Stimulated activated CD4-positive, alpha-beta T cell treated with anti-CD3 and anti-CD28 coated beads, Interleukin-2, amount 100 ng/mL, for 4 hours (primary cell): ENCODE measurements around the gene MYL5.
"Not testable (repeated sequence)": the region's sequence is repeated elsewhere in the genome, so short reads cannot be mapped to it uniquely, and the experiment has no call there.

Experiments
- DNase-seq: peaks from one replicate; pipeline ENCODE4 v3.0.0-alpha.2; 2020; ENCODE audit warnings: low read depth

Gene MYL5

DNA sequence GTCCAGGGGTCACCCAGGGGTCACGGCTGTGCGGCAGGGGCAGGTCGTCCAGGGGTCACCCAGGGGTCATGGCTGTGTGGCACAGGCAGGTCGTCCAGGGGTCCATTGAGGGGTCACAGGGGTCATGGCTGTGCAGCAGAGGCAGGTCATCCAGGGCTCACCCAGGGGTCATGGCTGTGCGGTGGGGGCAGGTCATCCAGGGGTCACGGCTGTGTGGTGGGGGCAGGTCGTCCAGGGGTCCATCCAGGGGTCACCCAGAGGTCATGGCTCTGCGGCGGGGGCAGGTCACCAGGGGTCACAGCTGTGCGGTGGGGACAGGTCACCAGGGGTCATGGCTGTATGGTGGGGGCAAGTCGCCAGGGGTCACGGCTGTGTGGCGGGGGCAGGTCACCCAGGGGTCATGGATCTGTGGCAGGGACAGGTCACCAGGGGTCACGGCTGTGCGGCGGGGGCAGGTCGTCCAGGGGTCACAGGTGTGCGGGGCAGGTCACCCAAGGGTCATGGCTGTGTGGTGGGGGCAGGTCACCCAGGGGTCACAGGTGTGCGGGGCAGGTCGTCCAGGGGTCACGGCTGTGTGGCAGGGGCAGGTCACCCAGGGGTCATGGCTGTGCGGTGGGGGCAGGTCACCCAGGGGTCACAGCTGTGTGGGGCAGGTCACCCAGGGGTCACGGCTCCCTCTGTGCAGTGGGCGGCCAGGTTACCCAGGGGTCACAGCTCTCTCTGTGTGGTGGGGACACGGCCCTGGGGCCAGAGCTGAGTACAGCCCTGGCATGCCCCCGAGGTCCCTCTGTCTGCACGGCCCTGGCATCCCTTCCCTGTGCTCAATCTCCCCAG lies 16.3 kb upstream of the MYL5 start:
- DNase-seq, result no peak

DNA sequence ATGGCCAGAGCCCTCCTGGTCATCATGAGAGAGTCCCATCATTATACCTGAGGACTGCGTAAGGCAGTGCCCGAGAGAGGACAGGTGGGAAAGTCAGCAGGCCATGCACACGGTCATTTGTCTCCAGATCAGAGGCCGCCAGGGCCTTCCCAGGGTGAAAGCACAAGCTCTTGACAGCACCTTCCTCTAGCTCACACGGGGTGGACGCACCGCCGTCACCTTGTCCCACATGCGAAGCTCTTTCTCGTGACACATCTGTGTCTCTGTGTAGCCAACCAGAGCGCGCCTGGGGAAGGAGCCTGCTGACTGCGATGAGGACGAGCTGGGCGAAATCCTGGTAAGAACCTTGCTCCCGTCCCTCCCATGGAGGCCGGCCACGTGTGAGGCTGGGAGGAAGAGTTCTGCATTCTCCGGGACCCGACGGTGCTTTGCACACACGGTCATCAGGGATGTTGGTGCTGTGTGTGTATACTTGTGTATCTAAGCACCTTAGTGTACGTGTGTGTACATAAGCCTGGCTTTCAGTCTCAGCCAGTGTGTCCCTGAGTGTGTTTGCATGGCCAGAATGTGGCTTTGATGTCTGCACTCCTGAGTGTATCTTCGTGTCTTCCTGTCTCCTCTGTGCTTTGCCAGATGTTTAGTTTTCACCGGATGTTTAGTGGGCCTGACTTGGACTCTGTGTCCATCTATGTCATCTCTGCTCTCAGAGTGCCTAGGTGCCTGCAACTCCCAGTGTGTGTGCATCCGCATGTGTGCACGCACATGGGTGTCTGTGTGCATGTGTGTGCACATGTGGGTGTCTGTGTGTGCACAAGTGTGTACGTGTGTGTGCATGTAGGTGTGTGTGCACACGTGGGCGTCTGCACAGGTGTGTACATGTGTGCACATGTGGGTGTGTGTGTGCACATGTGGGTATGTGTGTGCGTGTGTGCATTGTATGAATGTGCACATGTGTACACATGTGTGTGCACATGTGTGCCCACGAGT lies 15.4 kb upstream of the MYL5 start:
- no peak for DNase-seq

GRCh38 chr4:659851-660250 lies 14.5 kb upstream of the MYL5 start:
- DNase-seq, result no peak

GRCh38 chr4:660401-660800 lies 13.9 kb upstream of the MYL5 start:
- no peak for DNase-seq

- no peak for DNase-seq
Observed at GRCh38 chr4:661231-661630, 13.1 kb upstream of the MYL5 start.

DNA sequence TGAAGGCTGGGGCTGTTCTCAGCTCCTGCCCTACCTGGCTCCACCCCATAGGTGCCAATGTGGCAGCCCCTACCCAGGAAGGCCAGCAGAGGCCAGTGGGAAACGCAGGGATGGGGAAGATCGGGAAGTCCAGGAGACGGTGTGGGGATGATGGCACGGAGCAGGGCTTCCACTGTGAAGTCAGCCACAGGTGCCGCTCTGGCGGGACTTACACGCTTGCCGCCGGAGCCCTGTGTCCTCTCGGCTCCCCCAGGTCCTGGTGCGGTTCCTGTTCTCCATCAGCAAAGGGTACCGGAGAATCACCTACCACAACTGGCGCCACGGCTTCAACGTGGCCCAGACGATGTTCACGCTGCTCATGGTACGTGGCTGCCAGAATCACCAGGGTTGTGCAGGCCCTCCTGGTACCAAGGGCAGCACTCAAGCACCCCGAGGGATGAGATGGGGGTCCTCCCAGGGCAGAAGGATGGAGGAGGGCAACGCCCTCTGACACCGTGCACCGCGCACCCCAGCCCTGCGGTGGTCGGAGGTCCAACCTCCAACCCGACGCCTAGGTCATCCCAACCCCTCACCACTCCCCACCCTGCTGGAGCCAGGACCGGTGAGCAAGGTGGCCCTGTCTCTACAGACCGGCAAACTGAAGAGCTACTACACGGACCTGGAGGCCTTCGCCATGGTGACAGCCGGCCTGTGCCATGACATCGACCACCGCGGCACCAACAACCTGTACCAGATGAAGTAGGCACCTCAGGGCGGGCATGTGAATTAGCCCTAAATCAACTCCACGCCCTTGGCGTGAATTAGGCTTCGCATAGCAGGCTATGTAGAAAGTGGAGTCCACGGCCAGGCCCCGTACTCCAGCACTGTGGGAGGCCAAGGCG lies 12.2 kb upstream of the MYL5 start:
- no peak for DNase-seq

DNA sequence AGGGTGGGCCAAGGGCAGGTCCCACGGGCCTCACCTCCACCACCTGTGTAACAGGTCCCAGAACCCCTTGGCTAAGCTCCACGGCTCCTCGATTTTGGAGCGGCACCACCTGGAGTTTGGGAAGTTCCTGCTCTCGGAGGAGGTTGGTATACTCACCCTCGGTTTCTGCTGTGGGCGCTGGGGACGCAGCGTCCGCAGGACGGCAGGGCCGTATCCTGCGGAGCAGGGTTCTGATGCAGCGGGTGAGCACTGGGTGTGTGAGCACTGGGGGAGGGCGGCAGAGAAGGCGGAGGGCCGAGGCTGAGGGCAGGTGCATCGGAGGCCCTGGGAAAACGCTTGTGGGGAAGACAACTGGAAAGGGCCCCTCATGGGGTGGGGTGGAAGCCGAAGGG lies 11.3 kb upstream of the MYL5 start:
- no peak for DNase-seq

GRCh38 chr4:663438-664428 lies 10.6 kb upstream of the MYL5 start:
- DNase-seq, result peak; percentile 70

- no peak for DNase-seq
Observed at GRCh38 chr4:664713-665231, 9.6 kb upstream of the MYL5 start.

DNA sequence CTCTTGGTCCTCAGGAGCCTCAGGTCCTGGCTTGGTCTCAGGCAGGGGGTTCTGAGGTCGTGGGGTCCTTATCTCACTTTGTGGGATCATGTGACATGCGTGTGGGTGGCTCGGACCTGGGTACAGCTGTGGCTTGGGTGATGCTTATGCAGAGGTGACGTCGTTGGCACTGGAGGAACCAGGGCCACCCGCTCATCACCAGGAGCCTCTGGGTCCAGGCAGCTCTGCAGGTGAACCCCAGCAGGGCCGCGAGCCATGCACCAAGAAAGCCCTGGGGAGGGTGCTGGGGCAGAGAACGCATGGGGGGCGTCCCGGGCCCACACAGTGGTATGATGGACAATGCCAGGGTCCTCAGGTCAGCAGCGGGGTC lies 9.0 kb upstream of the MYL5 start:
- no peak for DNase-seq

- DNase-seq, result no peak
Observed at GRCh38 chr4:665751-666435, 8.4 kb upstream of the MYL5 start.

DNA sequence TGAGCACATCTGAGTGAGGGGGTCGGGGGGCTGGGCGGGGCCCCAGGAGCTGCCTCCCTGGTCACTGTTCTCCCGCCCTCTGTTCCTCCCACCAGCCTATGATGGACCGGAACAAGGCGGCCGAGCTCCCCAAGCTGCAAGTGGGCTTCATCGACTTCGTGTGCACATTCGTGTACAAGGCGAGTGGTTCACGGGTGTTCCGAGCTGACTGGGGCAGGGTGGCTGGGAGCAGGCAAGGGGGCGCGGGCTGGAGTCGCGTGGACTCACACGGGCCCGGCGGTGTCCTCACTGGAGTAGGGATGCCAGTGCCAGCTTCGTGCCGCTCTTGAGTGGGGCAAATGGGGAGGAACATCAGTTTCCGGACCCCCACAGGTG lies 7.9 kb upstream of the MYL5 start:
- DNase-seq, result no peak

DNA sequence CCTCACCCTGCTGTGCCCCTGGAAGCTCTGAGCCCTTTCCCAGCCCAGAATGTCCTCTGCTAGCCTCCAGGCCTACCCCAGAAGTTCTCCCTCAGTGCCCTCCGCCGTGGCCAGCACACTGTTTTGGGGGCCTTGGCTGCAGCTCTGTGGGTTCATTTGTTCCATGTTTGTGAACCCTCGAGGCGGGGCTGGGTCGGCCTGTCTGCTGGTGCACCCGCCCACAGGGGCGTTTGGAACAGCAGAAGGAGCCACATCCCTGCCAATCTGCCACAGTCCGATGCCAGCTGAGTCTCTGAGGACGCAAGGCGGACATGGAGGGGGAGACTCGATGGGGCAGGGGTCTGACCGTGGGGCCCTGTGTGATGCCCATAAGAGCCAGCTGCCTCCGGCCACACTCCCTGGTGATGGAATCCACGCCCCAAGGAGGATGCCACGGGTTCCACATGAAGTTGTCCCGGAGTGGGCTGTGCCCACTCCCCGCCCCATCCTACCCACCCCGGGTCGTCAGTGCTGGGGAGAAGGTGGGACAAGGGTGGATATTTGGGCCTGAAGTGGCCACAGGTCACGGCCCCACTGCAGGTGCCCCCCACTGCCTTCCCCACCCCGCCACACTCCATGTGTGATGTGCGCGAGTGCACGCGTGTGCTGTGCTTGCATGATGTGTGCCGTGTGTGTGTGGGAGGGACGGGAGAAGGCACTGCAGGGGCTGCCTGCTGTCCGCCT lies 7.4 kb upstream of the MYL5 start:
- DNase-seq, result no peak

DNA sequence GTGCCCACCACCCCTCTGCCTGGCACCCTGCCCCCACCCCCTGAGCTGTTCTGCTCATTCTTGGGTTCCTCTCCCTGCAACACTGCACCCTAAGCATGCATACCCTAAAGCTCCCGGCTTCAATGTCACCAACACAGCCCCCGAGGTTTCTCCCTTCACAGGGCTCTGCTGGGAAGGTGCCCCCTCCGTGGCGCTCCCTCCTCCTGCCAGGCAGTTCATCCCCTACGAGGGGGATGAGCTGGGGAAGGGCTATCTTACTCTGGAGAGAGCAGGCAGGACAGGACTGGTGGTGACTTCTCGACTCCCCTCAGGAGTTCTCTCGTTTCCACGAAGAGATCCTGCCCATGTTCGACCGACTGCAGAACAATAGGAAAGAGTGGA lies 6.8 kb upstream of the MYL5 start:
- DNase-seq, result no peak

DNA sequence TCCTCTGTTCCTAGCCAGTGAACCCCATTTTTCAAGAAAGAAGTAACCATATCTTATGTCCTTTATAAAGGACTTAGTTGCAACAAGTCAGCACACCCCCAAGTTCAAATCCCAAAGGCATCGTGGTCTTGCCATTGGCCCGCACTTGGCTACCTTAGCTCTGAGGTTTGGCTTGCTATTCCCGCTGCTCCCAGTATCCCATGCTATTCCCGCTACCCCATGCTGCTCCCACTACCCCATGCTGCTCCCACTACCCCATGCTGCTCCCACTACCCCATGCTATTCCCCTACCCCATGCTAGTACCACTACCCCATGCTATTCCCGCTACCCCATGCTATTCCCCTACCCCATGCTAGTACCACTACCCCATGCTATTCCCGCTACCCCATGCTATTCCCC lies 6.1 kb upstream of the MYL5 start:
- not testable (repeated sequence) for DNase-seq

- not testable (repeated sequence) for DNase-seq
Observed at GRCh38 chr4:669806-670559, 4.4 kb upstream of the MYL5 start.

DNA sequence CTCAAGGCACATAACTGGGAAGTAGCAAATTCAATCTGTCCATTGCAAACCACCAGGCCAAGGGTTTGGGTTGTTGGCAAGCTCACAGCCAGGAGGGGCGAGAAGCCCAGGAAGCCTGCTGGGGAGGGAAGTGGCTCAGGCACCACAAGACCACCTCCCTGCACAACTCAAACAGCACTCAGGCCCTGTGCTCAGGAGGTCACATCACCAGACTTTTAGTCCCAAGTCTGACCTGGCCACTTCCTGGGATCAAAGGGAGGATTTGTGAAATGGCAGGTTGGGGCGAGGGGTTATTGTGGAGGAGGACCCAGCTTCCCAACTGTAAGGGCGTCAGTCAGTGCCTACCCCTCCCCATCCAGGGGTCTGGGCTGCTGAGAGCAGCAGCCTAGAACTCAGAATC lies 2.6 kb upstream of the MYL5 start:
- no peak for DNase-seq

GRCh38 chr4:673349-674091 lies 822 bp upstream of the MYL5 start:
- no peak for DNase-seq
